Stimulated activated CD4-positive, alpha-beta T cell treated with anti-CD3 and anti-CD28 coated beads, Interleukin-1b, Interleukin-23, amount 100 ng/mL, for 24 hours (primary cell): ENCODE measurements around the gene AP4E1.
"Not testable (repeated sequence)": the region's sequence is repeated elsewhere in the genome, so short reads cannot be mapped to it uniquely, and the experiment has no call there.

ENCODE experiments used
- DNase-seq, 4 experiments: peaks; one replicate each; pipeline ENCODE4 v3.0.0-alpha.2; 2020; ENCODE audit warnings: low read depth in 4 of 4, low spot score in 1 of 4

The AP4E1 gene

DNA sequence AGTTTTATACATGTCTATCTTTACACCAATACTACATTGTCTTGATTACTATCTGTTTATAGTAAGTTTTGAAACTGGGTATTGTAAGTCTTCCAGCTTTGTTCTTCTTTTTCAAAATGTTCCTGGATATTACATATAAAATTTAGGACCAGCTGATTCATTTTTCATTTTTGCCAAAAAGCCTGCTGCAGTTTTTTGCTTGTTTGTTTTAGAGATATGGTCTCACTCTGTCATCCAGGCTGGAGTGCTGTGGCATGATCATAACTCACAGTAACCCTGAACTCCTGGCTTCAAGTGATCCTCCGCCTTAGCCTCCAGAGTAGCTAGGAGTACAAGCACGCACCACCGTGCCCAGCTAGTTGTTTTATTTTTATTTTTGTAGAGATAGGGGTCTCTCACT lies 20.4 kb upstream of the AP4E1 start:
- DNase-seq: no peak

- DNase-seq: no peak
These were observed 18.9 kb upstream of the AP4E1 start for GRCh38 chr15:50889589-50889988.

DNA sequence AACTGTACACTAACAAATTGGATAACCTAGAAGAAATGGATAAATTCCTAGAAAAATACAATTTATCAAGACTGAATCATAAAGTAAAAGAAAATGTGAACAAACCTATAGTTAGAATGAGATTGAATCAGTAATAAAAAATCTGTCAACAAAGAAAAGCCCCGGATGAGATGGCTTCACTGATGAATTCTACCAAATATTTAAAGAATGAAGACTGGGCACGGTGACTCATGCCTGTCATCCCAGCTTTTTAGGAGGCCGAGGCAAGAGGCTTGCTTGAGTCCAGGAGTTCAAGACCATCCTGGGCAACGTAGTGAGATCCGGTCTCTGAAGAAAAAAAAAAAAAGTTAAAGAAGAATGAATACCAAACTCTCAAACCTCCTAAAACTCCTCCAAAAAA lies 17.7 kb upstream of the AP4E1 start:
- DNase-seq: no peak

- DNase-seq: no peak
These were observed 17.3 kb upstream of the AP4E1 start for GRCh38 chr15:50891159-50891558.

GRCh38 chr15:50893976-50894375 lies 14.5 kb upstream of the AP4E1 start:
- no peak for DNase-seq

DNA sequence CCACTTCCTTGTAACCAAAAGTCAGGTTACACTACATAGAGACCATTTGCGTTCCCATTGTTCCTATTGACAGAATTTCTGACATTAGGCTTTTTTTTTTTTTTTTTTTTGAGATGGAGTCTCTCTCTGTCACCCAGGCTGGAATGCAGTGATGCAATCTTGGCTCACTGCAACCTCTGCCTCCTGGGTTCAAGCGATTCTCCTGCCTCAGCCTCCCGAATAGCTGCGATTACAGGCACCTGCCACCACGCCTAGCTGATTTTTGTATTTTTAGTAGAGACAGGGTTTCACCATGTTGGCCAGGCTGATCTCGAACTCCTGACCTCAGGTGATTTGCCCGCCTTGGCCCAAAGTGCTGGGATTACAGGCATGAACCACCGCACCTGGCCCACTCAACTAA lies 7.1 kb upstream of the AP4E1 start:
- not testable (repeated sequence) for DNase-seq

DNA sequence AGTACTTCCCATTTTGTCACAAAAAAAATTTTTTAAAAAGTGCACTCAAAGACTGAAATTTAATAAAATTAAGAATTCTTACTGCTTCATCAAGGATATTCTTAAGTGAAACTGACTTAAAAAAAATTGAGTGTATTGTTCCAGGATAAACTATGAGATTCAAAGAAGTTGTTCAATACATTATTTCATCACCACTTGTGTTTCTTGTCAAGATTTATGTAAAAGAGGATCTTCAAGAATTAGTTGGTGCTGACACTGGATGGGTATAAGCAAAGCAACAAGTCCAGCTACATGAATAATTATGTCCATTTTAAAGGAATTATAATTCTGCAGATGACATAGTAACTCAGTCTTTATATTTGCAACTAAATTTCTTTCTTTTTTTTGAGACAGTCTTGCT lies 4.3 kb upstream of the AP4E1 start:
- no peak for DNase-seq

- no peak for DNase-seq
These were observed 3.4 kb upstream of the AP4E1 start for GRCh38 chr15:50905055-50905454.

DNA sequence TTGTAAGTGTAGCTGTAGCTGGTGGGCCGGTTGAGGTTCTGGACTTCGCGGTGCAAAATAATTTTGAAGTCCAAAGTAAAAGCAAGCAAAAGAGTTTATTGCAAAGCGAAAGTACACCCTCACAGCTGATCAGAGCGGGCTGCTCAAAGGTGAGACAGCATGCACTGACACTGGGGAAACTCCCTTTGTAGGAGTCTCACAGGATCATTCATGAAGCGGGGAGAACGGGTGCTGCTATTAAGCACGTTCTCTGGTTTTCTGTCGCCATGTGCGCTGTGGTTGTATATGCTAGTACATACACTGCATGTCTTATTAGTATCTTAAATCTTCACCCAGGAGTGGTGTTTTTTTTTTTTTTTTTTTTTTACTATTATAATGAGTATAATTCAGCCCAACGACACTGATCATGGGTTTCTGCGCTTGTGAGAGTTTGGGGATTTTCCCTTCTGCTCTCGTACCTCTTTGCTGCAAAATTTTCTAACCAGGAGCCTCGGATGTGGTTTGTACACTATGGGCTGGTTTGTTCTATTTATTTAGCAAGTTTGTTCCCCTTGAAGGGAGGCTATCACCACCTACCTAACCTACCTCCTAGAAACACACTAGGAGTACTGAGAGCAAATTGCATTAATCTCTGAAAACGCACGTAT lies 1.4 kb upstream of the AP4E1 start:
- DNase-seq: peak; percentile 28 to 69 (median 53)

DNA sequence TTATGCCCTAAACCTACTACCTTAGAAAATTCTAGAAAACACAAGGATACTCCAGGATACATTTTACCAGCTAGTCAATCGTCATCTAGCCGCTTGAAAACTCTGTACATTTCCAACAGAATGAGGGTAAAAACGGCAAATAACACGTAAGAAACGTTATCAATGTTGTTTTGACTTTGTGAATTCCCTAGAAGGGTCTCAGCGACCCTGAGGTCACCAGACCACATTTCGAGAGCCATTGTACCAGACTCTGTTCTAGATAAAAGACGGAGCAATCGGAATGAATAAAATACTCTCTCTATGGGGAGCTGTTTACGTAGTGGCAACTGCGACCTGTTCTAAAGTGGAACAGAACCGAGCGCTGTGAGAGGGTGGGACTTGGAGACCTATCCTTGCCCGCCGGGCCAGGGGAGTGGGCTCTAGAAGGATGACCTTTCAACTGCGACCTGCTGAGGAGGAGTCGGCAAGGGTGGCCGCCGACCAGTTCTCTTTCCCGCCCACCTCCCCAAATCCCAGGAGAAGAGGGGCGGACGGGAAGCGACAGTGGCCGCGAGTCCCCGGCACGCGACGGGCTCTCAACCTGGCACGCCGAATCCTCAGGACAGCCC lies 778 bp upstream of the AP4E1 start:
- DNase-seq: peak in 3 of 4 experiments; percentile 9 to 18 (median 16)

- DNase-seq: no peak
These were observed 481 bp downstream of the AP4E1 start for GRCh38 chr15:50909010-50909317.

DNA sequence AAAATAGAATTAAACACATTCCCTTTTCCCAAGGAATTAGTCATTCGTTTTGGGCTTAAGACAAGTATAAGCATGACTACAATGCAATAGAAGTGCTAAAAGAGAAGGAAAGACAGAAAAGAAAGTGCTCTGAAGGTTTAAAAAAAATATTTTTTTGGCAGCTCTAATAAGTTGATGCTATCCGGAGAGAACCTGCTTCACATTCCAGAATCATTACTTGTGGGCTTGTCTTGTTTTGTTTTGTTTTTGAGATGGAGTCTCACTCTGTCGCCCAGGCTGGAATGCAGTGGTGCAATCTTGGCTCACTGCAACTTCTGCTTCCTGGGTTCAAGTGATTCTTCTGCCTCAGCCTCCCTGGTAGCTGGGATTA lies 1.9 kb downstream of the AP4E1 start:
- DNase-seq: not testable (repeated sequence)

DNA sequence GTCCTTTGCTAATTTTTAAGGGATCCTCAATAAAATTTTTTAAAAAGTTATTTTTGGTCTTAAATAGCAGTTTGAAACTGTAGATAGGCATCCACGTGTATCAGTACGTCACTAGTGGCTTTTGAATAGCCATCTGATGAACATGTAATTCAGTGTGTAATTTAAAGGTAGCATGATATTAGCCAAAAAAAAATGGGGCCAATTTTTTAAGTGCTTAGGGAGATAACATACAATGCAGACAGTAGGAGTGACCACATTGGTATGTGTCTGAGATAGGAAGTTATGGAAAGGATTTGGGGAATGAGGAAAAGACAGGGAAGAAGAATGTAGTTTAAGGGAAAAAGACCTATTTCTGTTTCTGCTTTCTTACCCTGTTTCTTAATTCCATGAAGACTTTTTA lies 2.5 kb downstream of the AP4E1 start:
- DNase-seq: no peak

GRCh38 chr15:50911621-50912020 lies 3.1 kb downstream of the AP4E1 start:
- no peak for DNase-seq

GRCh38 chr15:50916400-50916799 lies 7.9 kb downstream of the AP4E1 start:
- DNase-seq: no peak

GRCh38 chr15:50919359-50919758 lies 10.9 kb downstream of the AP4E1 start:
- DNase-seq: not testable (repeated sequence)

- no peak for DNase-seq
These were observed 16.8 kb downstream of the AP4E1 start for GRCh38 chr15:50925281-50925680.

DNA sequence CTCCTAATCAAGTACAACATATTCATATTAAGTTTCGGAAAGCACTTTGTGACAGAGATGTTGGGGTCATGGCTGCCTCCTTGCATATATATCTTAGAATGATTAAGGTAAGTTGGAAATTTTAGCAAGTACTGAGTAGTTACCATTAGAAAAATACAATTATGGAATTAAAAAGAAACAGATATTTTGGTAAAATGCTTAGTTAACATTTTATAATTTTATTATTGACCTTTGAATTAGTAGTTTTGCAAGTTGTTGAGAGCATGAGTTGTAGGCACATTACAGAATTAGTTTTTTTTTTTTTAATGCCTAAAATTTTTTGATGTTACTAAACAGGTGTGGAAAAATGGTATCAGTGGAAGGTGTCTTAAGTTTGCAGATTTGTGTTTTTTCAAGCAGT lies 20.6 kb downstream of the AP4E1 start:
- DNase-seq: no peak

GRCh38 chr15:50930792-50931191 lies 22.3 kb downstream of the AP4E1 start:
- DNase-seq: no peak

- no peak for DNase-seq
These were observed 24.9 kb downstream of the AP4E1 start for GRCh38 chr15:50933341-50933740.

- no peak for DNase-seq
These were observed 30.0 kb downstream of the AP4E1 start for GRCh38 chr15:50938525-50938924.

DNA sequence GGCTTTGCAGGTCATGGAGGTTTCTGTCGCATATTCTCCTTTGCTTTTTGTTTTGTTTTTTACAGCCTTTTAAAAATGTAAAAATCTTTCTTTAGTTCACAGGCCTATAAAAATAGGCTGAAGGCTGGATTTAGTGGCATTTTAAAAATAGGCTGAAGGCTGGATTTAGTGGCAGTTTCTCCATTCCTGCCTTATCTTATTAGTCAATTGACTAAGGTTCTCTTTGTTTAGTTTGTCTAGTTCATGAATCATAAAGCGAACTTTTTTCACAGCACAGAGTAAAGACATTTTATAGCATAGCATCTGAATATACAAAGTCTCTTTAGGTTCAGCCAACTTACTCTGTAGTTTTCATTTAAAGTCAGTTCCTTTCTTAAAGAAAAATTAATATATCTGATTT lies 31.4 kb downstream of the AP4E1 start:
- DNase-seq: no peak

- DNase-seq: no peak
These were observed 32.0 kb downstream of the AP4E1 start for GRCh38 chr15:50940506-50940905.
